HG03196 (cell line): ENCODE results near the gene OR1A2.
"Not testable (repeated sequence)": the region's sequence is repeated elsewhere in the genome, so short reads cannot be mapped to it uniquely, and the experiment has no call there.

ENCODE experiments used
- ATAC-seq: cut with Tn5 transposase; IDR thresholded peaks from one replicate; pipeline ENCODE4 v1.9.1; 2021; ENCODE audit not compliant: unreplicated experiment

OR1A2 gene, protein sequence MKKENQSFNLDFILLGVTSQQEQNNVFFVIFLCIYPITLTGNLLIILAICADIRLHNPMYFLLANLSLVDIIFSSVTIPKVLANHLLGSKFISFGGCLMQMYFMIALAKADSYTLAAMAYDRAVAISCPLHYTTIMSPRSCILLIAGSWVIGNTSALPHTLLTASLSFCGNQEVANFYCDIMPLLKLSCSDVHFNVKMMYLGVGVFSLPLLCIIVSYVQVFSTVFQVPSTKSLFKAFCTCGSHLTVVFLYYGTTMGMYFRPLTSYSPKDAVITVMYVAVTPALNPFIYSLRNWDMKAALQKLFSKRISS

DNA sequence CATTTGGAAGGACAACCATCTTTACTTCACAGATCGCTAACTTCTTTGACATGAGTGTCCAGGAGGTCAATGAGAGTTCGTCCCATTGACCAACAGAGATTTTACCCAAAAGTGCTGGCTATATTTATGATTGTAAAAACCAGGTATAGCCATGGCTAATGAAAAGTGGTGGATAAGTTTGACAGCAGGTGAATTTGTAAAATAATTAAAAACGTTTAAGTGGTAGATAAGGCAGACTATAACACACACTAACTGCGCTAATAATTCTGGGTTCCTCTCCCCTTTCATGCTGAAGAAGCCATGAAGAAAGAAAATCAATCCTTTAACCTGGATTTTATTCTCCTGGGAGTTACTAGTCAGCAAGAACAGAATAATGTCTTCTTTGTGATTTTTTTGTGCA, at the start of gene OR1A2:
TSS of gene OR1A2 (plus strand) at position 301 of the 400 bp plus-strand sequence. CDS start at position 301, 0 bp downstream.
- ATAC-seq: no peak

DNA sequence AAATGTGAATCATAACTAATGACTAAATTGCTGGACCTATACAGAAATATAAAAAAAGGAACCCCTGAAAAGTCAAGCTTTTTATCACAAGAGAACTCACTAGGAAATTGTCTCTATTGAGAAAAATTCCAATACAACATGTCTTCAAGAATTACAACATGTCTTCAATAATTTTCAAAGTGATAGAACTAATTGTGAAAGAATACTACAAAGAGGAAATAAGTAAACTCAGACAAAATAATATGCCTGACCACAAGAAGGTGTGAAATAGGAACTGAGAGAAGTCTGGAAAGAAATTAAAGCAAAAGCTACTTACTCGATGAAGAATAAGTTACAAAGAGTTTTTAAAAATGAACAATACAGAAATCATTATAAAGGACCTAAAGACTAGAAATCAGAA, 40.1 kb upstream of the OR1A2 start:
- ATAC-seq: no peak

DNA sequence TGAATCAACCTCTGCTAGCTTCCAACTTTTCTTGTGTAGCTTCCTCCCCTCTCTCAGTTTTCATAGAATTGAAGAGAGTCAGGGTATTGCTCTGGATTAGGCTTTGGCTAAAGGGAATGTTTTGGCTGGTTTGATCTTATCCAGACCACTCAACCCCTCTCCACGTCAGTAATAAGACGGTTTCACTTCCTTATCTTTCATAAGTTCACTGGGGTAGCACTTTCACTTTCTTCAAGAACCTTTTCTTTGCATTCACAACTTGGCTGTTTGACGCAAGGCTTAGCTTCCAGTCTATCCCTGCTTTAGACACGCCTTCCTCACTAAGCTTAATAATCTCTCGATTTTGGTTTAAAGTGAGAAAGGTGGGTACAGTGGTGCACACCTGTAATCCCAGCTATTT, 29.7 kb upstream of the OR1A2 start:
- ATAC-seq: no peak

GRCh38 chr17:3189961-3190360, 7.4 kb upstream of the OR1A2 start:
- ATAC-seq: no peak

DNA sequence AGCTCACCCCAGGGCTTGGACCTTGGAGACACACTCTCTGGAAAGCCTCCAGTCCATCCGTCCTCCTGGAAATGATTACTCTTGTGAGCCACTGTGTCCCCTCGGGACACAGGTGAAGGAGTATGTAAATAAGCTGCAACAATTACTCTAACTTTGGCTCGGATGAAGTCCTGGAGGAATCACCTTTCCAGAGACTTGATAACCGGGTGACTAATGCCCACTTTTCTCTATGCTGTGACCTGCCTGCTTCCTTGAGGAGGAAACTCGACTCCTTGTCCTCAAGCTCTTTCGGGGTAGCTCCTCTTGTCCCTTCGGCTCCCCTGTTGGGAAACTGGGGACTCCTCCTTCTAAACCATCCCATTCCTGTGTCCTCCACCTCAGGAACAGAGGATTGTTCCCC, 10.0 kb downstream of the OR1A2 start, which contains the start of gene OR1A1:
TSS of gene OR1A1 (plus strand) at position 301 of the 400 bp plus-strand sequence. CDS start 7,954 bp downstream, outside the sequence.
- ATAC-seq: no peak

GRCh38 chr17:3208484-3208883, 11.2 kb downstream of the OR1A2 start:
- ATAC-seq: no peak

DNA sequence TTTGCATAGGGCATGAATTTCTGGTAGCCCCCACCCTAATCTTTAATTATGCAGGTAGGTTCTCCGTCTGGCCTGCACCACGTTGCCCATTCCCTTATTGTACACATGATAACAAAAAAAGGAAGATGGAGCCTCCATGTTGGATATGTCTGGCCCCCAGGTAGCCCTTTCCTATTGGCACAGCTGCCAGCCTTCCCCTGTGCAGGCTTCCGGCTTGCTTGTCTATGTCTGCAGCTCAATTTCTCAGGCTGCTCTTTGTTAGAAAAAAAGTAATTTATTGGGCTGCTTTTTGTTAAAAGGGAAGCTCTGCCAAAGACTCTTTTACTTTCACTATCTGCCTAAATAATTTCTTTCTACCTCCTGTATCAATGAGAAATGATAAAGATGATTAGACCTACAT, 15.7 kb downstream of the OR1A2 start:
- ATAC-seq: no peak

- no peak for ATAC-seq
Measured at GRCh38 chr17:3213587-3213986, 16.3 kb downstream of the OR1A2 start.

GRCh38 chr17:3219978-3220377, 22.7 kb downstream of the OR1A2 start:
- not testable (repeated sequence) for ATAC-seq

GRCh38 chr17:3221850-3222249, 24.5 kb downstream of the OR1A2 start:
- no peak for ATAC-seq

GRCh38 chr17:3222505-3222904, 25.2 kb downstream of the OR1A2 start:
- no peak for ATAC-seq

GRCh38 chr17:3224721-3225352, 27.5 kb downstream of the OR1A2 start:
- ATAC-seq: not testable (repeated sequence)

DNA sequence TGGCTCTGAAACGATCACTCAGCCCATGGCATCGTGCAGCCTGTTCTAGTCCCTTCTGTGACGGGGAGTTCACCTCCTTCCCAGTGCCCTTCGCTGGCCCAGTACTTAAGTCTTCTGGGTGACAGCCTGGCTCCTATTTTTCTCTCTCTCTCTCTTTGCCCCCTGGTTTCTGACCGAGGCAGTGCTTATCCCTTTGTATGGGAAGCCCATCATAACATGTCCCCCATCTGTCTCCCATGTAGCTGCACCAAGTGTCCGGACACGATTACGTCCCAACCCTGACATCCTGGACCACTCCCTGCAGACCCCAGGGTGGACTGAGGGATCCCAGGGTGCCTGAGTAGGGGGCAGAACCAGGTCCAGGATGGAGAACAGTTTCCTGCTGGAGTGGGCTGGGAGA, 35.0 kb downstream of the OR1A2 start:
- not testable (repeated sequence) for ATAC-seq

DNA sequence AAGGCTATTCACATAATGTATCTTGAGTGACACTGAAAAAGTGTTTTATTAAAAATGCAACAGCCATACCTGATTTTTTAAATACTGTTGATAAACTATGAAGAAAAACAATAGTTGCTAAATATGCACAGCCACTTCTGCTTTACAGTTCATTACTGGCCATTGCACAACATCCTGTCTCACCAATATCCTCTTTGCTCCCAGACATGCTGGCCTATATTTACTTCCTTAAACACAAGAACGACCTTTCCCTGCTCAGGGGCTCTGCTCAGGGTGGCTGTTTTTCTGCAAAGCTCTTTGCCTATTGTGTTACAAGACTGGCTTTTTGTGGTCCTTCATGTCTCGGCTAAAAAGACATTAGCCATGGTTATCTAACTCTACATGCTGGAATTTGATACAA, 41.4 kb downstream of the OR1A2 start:
- not testable (repeated sequence) for ATAC-seq

DNA sequence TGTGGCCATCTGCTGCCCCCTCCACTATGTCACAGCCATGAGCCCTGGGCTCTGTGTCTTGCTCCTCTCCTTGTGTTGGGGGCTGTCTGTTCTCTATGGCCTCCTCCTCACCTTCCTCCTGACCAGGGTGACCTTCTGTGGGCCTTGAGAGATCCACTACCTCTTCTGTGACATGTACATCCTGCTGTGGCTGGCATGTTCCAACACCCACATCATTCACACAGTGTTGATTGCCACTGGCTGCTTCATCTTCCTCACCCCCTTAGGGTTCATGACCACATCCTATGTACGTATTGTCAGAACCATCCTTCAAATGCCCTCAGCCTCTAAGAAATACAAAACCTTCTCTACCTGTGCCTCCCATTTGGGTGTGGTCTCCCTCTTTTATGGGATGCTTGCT, 43.7 kb downstream of the OR1A2 start:
- ATAC-seq: not testable (repeated sequence)

DNA sequence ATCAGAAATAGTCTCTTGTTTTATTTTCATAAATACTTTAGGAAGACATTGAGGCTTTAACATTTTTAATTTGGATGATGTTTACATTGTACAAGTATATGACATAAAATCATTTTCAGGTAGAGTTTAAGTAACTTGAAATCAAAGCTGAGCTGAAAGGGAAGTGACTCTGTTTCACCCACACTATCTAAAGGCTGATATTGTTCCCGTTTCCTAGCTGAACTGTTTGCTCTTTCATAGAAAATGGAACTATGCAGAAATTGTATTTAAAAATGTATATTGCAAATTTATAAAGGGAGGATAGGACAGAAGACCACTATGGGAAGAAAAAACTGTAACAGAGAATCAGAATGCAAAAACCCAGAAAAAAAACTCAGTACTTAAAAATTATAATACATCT, 47.5 kb downstream of the OR1A2 start:
- not testable (repeated sequence) for ATAC-seq
